Spleen (tissue), 11 donors: ENCODE measurements around the gene ZNF860. TPM values are rescaled to one million over a fixed set of nuclear protein-coding genes. Genes with fewer than 3 reads are reported as not detected.

ENCODE experiments used
- DNase-seq: peaks from one replicate; pipeline ENCODE4 v3.0.0-alpha.2; 2020
- H3K27ac ChIP-seq, 8 donors: fragments of 200-600 bp; sonication (generic) in 7 of 8; 1 replicate in 4 of 8; 2 replicates in 4 of 8; pipeline versions ENCODE4 v1.5.0 to v1.8.0; 2016 to 2021; ENCODE audit warnings: inconsistent platforms in 4 of 8, mild to moderate bottlenecking in 4 of 8, moderate library complexity in 1 of 8
- H3K27me3 ChIP-seq, 7 donors: fragments of 200-600 bp; sonication (generic) in 6 of 7; replicated peaks in 1 of 7; 1 replicate in 4 of 7; 2 replicates in 3 of 7; pipeline versions ENCODE4 v1.5.0 to v1.8.0; 2016 to 2021; ENCODE audit warnings: inconsistent platforms in 3 of 7, mild to moderate bottlenecking in 1 of 7
- H3K36me3 ChIP-seq, 6 donors: fragments of 200-600 bp; sonication (generic) in 5 of 6; 1 replicate in 4 of 6; 2 replicates in 2 of 6; pipeline versions ENCODE4 v1.5.0 to v1.8.0; 2016 to 2021; ENCODE audit warnings: inconsistent platforms in 2 of 6
- H3K4me1 ChIP-seq, 6 donors: fragments of 200-600 bp; sonication (generic) in 5 of 6; 1 replicate in 3 of 6; 2 replicates in 3 of 6; pipeline versions ENCODE4 v1.5.0 to v1.8.0; 2016 to 2021; ENCODE audit warnings: inconsistent platforms in 3 of 6
- H3K4me3 ChIP-seq, 8 donors: fragments of 200-600 bp; sonication (generic) in 7 of 8; 1 replicate in 4 of 8; 2 replicates in 4 of 8; pipeline versions ENCODE4 v1.5.0 to v1.8.0; 2016 to 2021; ENCODE audit warnings: inconsistent platforms in 4 of 8, mild to moderate bottlenecking in 4 of 8, moderate library complexity in 2 of 8
- H3K9me3 ChIP-seq, 8 donors: fragments of 200-600 bp; sonication (generic) in 7 of 8; 1 replicate in 4 of 8; 2 replicates in 4 of 8; pipeline versions ENCODE4 v1.5.0 to v1.8.0; 2016 to 2021; ENCODE audit warnings: inconsistent platforms in 4 of 8
- CTCF ChIP-seq, 11 experiments: fragments of 200-600 bp in 7 of 11; fragments of 450-650 bp in 4 of 11; sonication (generic) in 4 of 11; IDR thresholded peaks in 8 of 11; conservative IDR thresholded peaks in 3 of 11; 1 replicate in 7 of 11; 2 replicates in 4 of 11; pipeline versions ENCODE4 v1.4.0 to v1.8.0; 2016 to 2021; ENCODE audit warnings: antibody characterized with exemption in 11 of 11, inconsistent platforms in 4 of 11, mild to moderate bottlenecking in 1 of 11
- POLR2A ChIP-seq, 3 donors: fragments of 450-650 bp; IDR thresholded peaks; one replicate each; pipeline ENCODE4 v1.5.1; 2017; ENCODE audit warnings: antibody characterized with exemption in 3 of 3, mild to moderate bottlenecking in 1 of 3
- POLR2AphosphoS5 ChIP-seq, 3 donors: sonication (generic); formaldehyde crosslinking; IDR thresholded peaks; one replicate each; pipeline ENCODE4 v1.5.1; 2017; ENCODE audit warnings: antibody characterized with exemption in 3 of 3
- WGBS, 5 donors: extraction: QIAGEN DNeasy Blood & Tissue Kit in 3 of 5; methylation state at CpG; one replicate each; pipeline versions ENCODE4 v1.1.5 to v1.1.7; 2013 to 2018; 5-methylcytosine and 5-hydroxymethylcytosine counted together
- intact Hi-C: fragments of 100-400 bp; cut with DNase I; formaldehyde crosslinking; loops from one replicate; pipeline ENCODE4 v1.15.0; 2023; ENCODE audit warnings: low total_unique reads
- polyA plus RNA-seq, 3 donors: library from polyadenylated mRNA; stranded (reverse); fragments of 200-250 nt; gene quantifications; one replicate each; pipeline ENCODE4 v1.2.1, GENCODE V29; 2013
- total RNA-seq, 7 donors: library from RNA; depleted of rRNA in 3 of 7; stranded (reverse); fragments of >200 nt in 3 of 7; fragmentation: NEBNext Ultra II Directional in 4 of 7; extraction: Animal tissue kit (Norgen Biotek cat#: 25700) in 4 of 7; gene quantifications; one replicate each; pipeline versions ENCODE4 v1.1.0 to v1.2.1, GENCODE V29; 2016 to 2021
- donor health status: healthy with polysubstance abuse.
- donor health status: DM: no; HTN: no; CAD: no; lungs with moderate emphysema.
- donor health status: DM: no; HTN: no; CAD: no.
- donor health status: Bipolar disorder and iron deficiency.
- donor health status: healthy.
- donor health status: DM: no; HTN: no; CAD: no.
- donor health status: DM: yes; HTN: yes; CAD: no.

Gene ZNF860
- total and polyA plus RNA-seq, 10 donors: 1.3 to 9.5 (median 4.5) TPM

- TF ChIP-seq POLR2AphosphoS5 (IDR thresholded peaks at IDR 0.05) (no peak), CTCF (IDR thresholded peaks at IDR 0.05 in 8 of 11, conservative IDR thresholded peaks at IDR 0.05 in 3 of 11) (no peak), POLR2A (IDR thresholded peaks at IDR 0.05) (no peak)
- Histone ChIP-seq H3K9me3 (no peaks in the 10 kb centered on the region), H3K4me3 (no peak overlapping the region), H3K27me3 (no peaks in the 10 kb centered on the region), H3K4me1 (peaks cover 8 to 72% (median 34%) of the 10 kb centered on the region in 6 donors), H3K27ac (no peak overlapping the region), H3K36me3 (no peaks in the 10 kb centered on the region)
- no peak for DNase-seq
- intact Hi-C loops: no loop called here
Measured at GRCh38 chr3:31943041-31943440, 38.5 kb upstream of the ZNF860 start.

- no peak for DNase-seq
- H3K4me3 ChIP-seq: no peak overlapping the region
- no peaks in the 10 kb centered on the region for H3K36me3 ChIP-seq
- H3K27ac ChIP-seq: peak overlapping the region; percentile 15 to 83 (median 55)
- TF ChIP-seq POLR2A (IDR thresholded peaks at IDR 0.05) (no peak), POLR2AphosphoS5 (IDR thresholded peaks at IDR 0.05) (no peak), CTCF (IDR thresholded peaks at IDR 0.05 in 8 of 11, conservative IDR thresholded peaks at IDR 0.05 in 3 of 11) (no peak)
- H3K9me3 ChIP-seq: peaks cover 0 to 4% (median 0%) of the 10 kb centered on the region in 8 donors
- no peaks in the 10 kb centered on the region for H3K27me3 ChIP-seq
- H3K4me1 ChIP-seq: peaks cover 8 to 84% (median 39%) of the 10 kb centered on the region in 6 donors
- intact Hi-C loops: no loop called here
- 73 to 87% (median 80%) methylated on average over 3 of the region's 3 CpGs for WGBS, 5 donors
Measured at GRCh38 chr3:31945738-31946052, 35.9 kb upstream of the ZNF860 start.

- no peaks in the 10 kb centered on the region for H3K27me3 ChIP-seq
- TF ChIP-seq POLR2AphosphoS5 (IDR thresholded peaks at IDR 0.05): peak in 1 of 3 donors; percentile 32
- no peak for TF ChIP-seq CTCF (IDR thresholded peaks at IDR 0.05 in 8 of 11, conservative IDR thresholded peaks at IDR 0.05 in 3 of 11)
- no peak for TF ChIP-seq POLR2A (IDR thresholded peaks at IDR 0.05)
- H3K9me3 ChIP-seq: peaks cover 0 to 4% (median 0%) of the 10 kb centered on the region in 8 donors
- DNase-seq: no peak
- H3K4me1 ChIP-seq: peaks cover 8 to 84% (median 36%) of the 10 kb centered on the region in 6 donors
- intact Hi-C loops: no loop called here
- H3K27ac ChIP-seq: peak overlapping the region in 7 of 8 donors; percentile 27 to 83 (median 60)
- WGBS, 5 donors: 73 to 86% (median 82%) methylated on average over 10 of the region's 10 CpGs
- no peak overlapping the region for H3K4me3 ChIP-seq
- H3K36me3 ChIP-seq: no peaks in the 10 kb centered on the region
Measured at GRCh38 chr3:31946484-31947081, 35.0 kb upstream of the ZNF860 start.

- H3K9me3 ChIP-seq: peaks cover 0 to 4% (median 0%) of the 10 kb centered on the region in 8 donors
- peak overlapping the region in 7 of 8 donors; percentile 27 to 83 (median 60) for H3K27ac ChIP-seq
- 79 to 96% (median 91%) methylated on average over 4 of the region's 4 CpGs for WGBS, 5 donors
- DNase-seq: no peak
- intact Hi-C loops: no loop called here
- no peak overlapping the region for H3K4me3 ChIP-seq
- no peaks in the 10 kb centered on the region for H3K27me3 ChIP-seq
- peaks cover 10 to 84% (median 39%) of the 10 kb centered on the region in 6 donors for H3K4me1 ChIP-seq
- no peaks in the 10 kb centered on the region for H3K36me3 ChIP-seq
- TF ChIP-seq CTCF (IDR thresholded peaks at IDR 0.05 in 8 of 11, conservative IDR thresholded peaks at IDR 0.05 in 3 of 11) (no peak), POLR2AphosphoS5 (IDR thresholded peaks at IDR 0.05) (no peak), POLR2A (IDR thresholded peaks at IDR 0.05) (no peak)
Measured at GRCh38 chr3:31947162-31947561, 34.4 kb upstream of the ZNF860 start.
